Right atrium auricular region (tissue), 2 donors: ENCODE data around the gene TAAR8. TPM values are rescaled to one million over a fixed set of nuclear protein-coding genes. Genes with fewer than 3 reads are reported as not detected.
"Not testable (repeated sequence)": the region's sequence is repeated elsewhere in the genome, so short reads cannot be mapped to it uniquely, and the experiment has no call there.

Source experiments
- DNase-seq: peaks from one replicate; pipeline ENCODE4 v3.0.0-alpha.2; 2019; ENCODE audit warnings: low spot score
- H3K27ac ChIP-seq, 2 donors: fragments of 200-600 bp; sonication (generic); 1 replicate in 1 of 2; 2 replicates in 1 of 2; pipeline ENCODE4 v1.5.1; 2016 to 2019
- H3K27me3 ChIP-seq, 2 donors: fragments of 200-600 bp; sonication (generic); one replicate each; pipeline versions ENCODE4 v1.5.1 to v1.6.0; 2017 to 2019
- H3K36me3 ChIP-seq: fragments of 200-600 bp; sonication (generic); one replicate; pipeline ENCODE4 v1.5.1; 2016
- H3K4me1 ChIP-seq, 2 donors: fragments of 200-600 bp; sonication (generic); one replicate each; pipeline versions ENCODE4 v1.5.1 to v1.6.0; 2017 to 2019
- H3K4me3 ChIP-seq, 2 donors: fragments of 200-600 bp; sonication (generic); 1 replicate in 1 of 2; 2 replicates in 1 of 2; pipeline ENCODE4 v1.5.1; 2017 to 2019; ENCODE audit warnings: mild to moderate bottlenecking in 1 of 2, moderate library complexity in 1 of 2
- H3K9me3 ChIP-seq, 2 donors: fragments of 200-600 bp; sonication (generic); one replicate each; pipeline ENCODE4 v1.5.1; 2019
- CTCF ChIP-seq, 2 donors: fragments of 200-600 bp; sonication (generic); IDR thresholded peaks; one replicate each; pipeline ENCODE4 v1.5.1; 2019; ENCODE audit warnings: antibody characterized with exemption in 2 of 2
- total RNA-seq, 2 donors: library from RNA; depleted of rRNA; stranded (reverse); fragments of >200 nt; gene quantifications; one replicate each; pipeline ENCODE4 v1.1.0, GENCODE V29; 2016

Gene TAAR8
- total RNA-seq, 2 donors from 2014 or later: not detected

- TF ChIP-seq CTCF (IDR thresholded peaks at IDR 0.05): no peak
- no peaks in the 10 kb centered on the region for H3K27me3 ChIP-seq
- H3K27ac ChIP-seq: no peak overlapping the region
- H3K36me3 ChIP-seq: no peaks in the 10 kb centered on the region
- H3K9me3 ChIP-seq: no peaks in the 10 kb centered on the region
- no peak for DNase-seq
- no peak overlapping the region for H3K4me3 ChIP-seq
- no peaks in the 10 kb centered on the region for H3K4me1 ChIP-seq
These were observed 40.4 kb downstream of the TAAR8 start for GRCh38 chr6:132592855-132593254.

- DNase-seq: no peak
- Histone ChIP-seq H3K4me1 (no peaks in the 10 kb centered on the region), H3K36me3 (no peaks in the 10 kb centered on the region), H3K27me3 (no peaks in the 10 kb centered on the region), H3K9me3 (no peaks in the 10 kb centered on the region), H3K4me3 (no peak overlapping the region), H3K27ac (no peak overlapping the region)
- no peak for TF ChIP-seq CTCF (IDR thresholded peaks at IDR 0.05)
These were observed 43.7 kb downstream of the TAAR8 start for GRCh38 chr6:132596201-132596600.

DNA sequence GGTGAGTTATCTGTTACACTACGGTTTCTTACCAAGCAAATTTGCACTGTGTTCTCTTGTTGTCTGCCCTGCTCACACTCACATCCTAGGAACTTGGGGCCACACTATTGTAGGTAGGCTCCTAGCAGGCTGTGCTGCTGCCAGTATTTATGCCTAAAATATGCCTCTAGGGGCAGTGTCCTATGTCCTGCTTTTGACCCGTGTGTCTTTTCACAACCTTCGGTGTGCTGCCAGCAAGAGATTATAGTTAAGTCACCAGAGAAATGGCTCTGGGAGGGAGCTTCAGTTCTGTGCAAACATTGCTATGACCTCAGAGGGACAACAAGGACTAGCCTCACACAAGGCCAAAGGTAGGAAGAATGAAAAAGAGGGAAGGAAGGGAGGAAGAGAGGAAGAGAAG, 46.0 kb downstream of the TAAR8 start:
- H3K27me3 ChIP-seq: no peaks in the 10 kb centered on the region
- H3K9me3 ChIP-seq: no peaks in the 10 kb centered on the region
- no peaks in the 10 kb centered on the region for H3K36me3 ChIP-seq
- H3K27ac ChIP-seq: no peak overlapping the region
- DNase-seq: no peak
- H3K4me3 ChIP-seq: no peak overlapping the region
- no peaks in the 10 kb centered on the region for H3K4me1 ChIP-seq
- TF ChIP-seq CTCF (IDR thresholded peaks at IDR 0.05): no peak

- not testable (repeated sequence) for DNase-seq, H3K36me3 ChIP-seq, H3K4me1 ChIP-seq, H3K27me3 ChIP-seq, H3K9me3 ChIP-seq, H3K27ac ChIP-seq, H3K4me3 ChIP-seq
These were observed 48.4 kb downstream of the TAAR8 start for GRCh38 chr6:132600900-132601299.

Other genes with a start within 250 kb of the TAAR8 start
- 1 to 10 TPM; 2.5 to 9.3 TPM for gene MOXD1, start 151.2 kb upstream of the TAAR8 start, total RNA-seq
- 10 to 100 TPM; 27.0 to 39.9 TPM for gene STX7, start 39.6 kb upstream of the TAAR8 start, total RNA-seq
- gene TAAR9, start 14.4 kb upstream of the TAAR8 start, total RNA-seq: not detected
- gene TAAR6, start 17.6 kb downstream of the TAAR8 start, total RNA-seq: not detected
- gene TAAR5, start 37.1 kb downstream of the TAAR8 start, total RNA-seq: not detected
- not detected for gene TAAR2, start 71.6 kb downstream of the TAAR8 start, total RNA-seq
- gene TAAR1, start 106.5 kb downstream of the TAAR8 start, total RNA-seq: not detected
- 1 to 10 TPM in 1 of 2 donors, under 1 TPM in 1; 0.19 to 1.1 TPM for gene VNN1, start 161.4 kb downstream of the TAAR8 start, total RNA-seq
- 1 to 10 TPM; 3.8 to 5.8 TPM for gene VNN2, start 205.2 kb downstream of the TAAR8 start, total RNA-seq
- 1 to 10 TPM; 3.2 to 3.9 TPM for gene SLC18B1, start 246.0 kb downstream of the TAAR8 start, total RNA-seq